GM18505 (cell line): ENCODE results near the gene PI16.
"Not testable (repeated sequence)": the region's sequence is repeated elsewhere in the genome, so short reads cannot be mapped to it uniquely, and the experiment has no call there.

Source experiments
- ATAC-seq: cut with Tn5 transposase; IDR thresholded peaks from one replicate; pipeline ENCODE4 v1.9.1; 2021; ENCODE audit not compliant: unreplicated experiment
- POLR2A ChIP-seq: IDR thresholded peaks from 4 replicates; pipeline ENCODE4 v1.6.1; 2011; ENCODE audit warnings: borderline replicate concordance; ENCODE audit not compliant: insufficient read depth, insufficient read length; ENCODE audit errors: extremely low read depth

The PI16 gene

DNA sequence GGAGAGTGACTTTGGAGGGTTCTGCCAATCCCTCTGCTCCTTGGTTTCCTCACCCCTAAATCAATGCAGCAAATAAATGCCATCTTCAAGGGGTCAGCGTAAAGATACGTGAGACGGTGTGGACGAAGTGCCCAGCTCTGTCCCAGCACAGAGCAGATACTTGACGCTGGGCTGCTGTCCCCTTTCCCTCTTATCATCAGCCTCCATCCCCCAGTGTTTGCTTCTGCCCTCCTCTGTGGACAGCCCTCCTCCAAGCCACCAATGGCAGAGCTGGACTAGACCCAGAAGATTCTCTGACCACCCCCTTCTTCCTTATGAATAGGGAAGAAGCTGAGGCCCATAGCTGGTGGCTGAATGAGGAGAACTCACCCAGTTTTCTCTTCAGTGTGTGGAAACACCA, 17.7 kb upstream of the PI16 start:
- no peak for ATAC-seq

DNA sequence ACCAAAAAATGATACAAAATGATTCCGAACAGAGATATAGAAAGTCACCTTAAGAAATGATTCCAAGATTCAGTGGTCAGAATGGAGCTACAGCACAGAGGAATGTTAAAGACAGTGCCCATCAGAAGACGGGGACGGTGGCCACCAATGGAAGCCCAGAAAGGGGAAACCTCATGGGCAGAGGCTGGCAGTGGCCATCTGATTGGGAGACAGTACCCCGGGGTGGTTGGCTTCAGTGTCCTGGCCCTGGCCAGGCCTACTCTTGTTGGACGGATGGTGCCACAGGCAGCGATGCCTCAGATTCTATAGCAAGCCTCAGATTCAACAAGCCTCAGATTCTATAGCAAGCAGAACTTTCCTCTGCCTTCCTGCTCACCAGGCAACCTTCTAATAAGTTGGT, 16.6 kb upstream of the PI16 start:
- ATAC-seq, result no peak
- no peak for TF ChIP-seq POLR2A

More for the DNA sequence above, 17.7 kb upstream of the PI16 start:
- TF ChIP-seq POLR2A, result no peak

DNA sequence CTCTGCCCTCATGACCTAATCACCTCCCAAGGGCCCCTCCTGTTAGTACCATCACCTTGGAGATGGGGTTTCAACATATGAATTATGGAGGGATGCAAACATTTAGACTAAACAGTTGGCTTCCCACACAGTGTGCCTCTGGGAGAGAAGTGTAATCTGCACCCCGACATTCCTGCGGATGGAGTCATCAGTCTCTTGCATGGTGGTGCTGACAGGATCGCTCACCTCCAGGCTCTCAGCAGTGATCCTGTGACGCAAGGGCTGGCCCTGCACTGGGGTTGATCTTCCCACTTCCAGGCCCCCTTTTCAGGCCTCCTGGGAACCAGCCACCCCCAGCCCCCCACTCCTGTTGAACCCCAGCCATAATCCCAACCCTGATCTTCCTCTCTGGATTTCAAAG, 16.0 kb upstream of the PI16 start:
- no peak for TF ChIP-seq POLR2A
- no peak for ATAC-seq

DNA sequence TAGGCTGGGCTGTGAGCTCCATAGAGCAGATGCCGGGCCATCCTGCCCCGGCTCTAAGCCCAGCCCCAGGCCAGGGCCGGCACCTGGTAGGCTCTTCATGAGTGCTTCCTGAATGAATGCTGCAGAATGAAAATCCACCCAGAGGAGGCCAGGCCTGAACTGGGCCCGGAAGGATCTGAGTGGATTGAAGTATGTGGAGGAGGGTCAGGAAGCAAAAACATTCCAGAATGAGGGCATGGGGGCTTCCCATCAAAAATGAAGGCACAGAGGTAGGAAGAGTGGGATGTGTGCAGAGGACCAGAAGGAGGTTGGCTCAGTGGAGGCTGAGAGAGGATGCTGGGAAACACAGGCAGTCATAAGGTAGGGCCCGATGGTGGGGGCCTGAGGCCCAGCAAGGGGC, 15.5 kb upstream of the PI16 start:
- ATAC-seq, result not testable (repeated sequence)

DNA sequence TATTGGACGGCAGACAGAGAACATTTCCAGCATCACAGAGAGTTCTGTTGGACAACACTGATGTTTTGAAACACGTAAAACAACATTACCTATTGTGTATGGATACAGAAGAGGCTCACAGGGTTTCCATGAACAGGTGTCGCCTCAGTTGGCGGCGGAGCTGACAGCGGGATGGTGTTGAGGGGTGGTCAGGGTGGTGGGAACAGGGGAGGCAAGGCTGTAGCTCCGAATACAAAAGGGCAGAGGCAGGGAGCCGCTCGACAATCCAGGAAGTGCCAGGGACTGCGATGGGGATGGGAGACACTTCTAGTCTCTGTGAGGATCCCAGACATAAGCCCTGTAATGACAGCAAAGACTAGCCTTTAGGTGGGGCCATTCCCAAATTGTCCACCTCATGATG, 14.5 kb upstream of the PI16 start:
- no peak for TF ChIP-seq POLR2A
- no peak for ATAC-seq

DNA sequence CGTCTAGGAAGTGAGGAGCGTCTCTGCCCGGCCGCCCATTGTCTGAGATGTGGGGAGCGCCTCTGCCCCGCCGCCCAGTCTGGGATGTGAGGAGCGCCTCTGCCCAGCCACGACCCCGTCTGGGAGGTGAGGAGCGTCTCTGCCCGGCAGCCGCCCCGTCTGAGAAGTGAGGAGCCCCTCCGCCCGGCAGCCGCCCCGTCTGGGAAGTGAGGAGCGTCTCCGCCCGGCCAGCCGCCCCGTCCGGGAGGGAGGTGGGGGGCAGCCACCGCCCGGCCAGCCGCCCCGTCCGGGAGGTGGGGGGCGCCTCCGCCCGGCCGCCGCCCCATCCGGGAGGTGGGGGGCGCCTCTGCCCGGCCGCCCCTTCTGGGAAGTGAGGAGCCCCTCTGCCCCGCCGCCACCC, 13.0 kb upstream of the PI16 start:
- ATAC-seq, result not testable (repeated sequence)

DNA sequence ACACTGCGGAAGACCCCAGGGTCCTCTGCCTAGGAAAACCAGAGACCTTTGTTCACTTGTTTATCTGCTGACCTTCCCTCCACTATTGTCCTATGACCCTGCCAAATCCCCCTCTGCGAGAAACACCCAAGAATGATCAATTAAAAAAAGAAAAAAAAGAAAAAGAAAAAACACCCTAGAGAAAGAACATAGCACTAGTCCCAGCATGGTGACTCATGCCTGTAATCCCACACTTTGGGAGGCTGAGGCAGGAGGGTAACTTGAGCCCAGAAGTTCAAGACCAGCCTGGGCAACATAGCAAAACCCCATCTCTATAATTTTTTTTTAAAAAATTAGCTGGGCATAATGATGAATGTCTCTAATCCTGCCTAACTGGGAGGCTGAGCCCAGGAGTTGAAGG, 12.2 kb upstream of the PI16 start:
- ATAC-seq, result not testable (repeated sequence)

DNA sequence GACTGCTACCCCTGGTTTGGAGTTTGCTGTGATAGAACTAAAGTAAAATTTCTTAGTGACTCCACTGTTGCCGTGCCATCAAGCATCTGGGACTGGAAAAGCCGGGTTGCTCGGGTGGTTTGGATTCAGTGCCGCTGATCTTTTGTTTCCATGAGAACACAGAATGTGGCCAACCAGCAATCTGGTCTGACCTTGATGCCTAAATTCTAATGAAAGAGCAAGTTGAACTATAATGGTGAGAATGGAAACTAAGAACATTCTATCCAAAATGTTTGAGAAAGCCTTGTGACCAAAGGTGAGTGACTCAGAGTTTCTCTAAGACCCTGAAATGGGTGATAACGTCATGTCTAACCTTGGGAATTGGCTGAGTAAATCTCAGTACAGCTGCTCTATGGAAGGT, 9.9 kb upstream of the PI16 start:
- ATAC-seq, result no peak
- no peak for TF ChIP-seq POLR2A

DNA sequence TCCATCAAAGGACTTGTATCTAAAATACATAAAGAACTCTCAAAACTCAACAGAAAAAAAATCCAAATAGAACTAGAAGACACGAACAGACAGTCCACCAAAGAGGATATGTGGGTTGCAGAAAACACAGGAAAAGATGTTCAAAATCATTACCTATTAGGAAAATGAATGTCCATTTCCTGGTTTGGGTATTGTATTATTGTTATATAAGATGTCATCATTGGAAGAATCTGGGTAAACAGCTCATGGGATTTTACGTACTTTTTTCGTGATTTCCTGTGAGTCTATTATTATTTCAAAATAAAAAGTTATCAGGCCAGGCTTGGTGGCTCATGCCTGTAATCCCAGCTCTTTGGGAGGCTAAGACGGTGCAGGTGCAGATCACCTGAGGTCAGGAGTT, 9.2 kb upstream of the PI16 start:
- TF ChIP-seq POLR2A, result no peak
- no peak for ATAC-seq

DNA sequence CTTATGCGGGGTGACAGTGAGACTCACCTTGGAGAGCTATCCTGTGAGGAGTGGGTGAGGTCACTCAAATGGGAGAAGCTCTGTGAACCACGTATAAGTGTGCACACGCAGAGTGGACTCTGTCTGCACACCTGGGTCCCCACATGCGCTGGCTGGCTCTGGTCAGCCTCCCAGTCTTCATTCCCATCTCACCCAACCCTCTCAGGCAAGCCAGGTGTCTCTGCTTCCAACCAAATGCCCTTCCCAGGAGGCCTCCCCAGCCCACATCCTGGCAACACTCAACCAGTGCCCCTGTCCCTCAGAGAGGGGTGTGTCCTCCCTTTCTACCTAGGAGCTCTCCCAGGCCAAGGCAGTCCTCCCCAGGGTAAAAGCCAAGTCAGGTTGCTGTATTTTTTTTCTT, 8.0 kb upstream of the PI16 start:
- TF ChIP-seq POLR2A, result no peak
- no peak for ATAC-seq

DNA sequence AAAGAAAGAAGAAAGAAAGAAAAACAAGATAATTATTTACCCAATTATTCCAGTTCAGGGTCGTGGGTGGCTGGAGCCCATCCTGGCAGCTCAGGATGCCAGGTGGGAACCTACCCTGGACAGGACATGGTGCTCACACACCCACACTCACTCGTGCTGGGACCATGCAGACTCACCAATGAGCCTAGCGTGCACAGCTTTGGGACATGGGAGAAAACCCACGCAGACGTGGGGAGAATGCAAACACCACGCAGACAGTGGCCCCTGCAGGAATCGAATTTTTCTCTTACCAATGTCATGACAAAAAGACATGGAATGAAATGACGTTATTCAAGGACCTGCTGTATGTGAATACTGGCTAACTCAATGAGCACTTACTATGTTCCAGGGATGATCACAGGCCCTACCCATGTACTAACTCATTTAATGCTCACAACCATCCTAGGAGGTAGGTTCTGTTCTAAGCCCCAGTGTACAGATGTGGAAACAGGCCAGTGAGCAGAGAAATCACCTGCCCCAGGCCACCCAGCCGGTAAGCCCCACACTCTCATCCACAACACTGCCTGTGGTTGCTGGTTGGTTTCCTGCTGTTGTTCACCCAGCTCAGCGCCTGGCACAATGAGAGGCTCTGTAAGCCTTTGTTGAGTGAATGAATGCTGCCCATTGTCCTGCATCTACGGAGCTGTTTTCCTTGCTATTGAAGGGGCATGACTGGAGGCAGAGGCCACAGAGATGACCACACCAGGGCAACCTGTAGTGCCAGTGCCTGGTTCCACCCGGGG, 6.8 kb upstream of the PI16 start:
- ATAC-seq, result no peak
- no peak for TF ChIP-seq POLR2A

DNA sequence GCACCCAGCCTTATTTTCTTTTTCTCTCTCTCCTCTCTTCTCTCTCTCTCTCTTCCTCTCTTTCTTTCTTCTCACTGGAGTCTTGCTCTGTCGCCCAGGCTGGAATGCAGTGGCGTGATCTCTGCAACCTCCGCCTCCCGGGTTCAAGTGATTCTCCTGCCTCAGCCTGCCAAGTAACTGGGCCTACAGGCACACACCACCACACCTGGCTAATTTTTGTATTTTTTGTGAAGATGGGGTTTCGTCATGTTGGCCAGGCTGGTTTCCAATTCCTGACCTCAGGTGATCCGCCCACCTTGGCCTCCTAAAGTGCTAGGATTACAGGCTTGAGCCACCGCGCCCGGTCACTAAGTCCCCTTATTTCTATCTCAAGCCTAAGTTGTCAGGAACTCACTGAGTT, 5.5 kb upstream of the PI16 start:
- not testable (repeated sequence) for ATAC-seq

DNA sequence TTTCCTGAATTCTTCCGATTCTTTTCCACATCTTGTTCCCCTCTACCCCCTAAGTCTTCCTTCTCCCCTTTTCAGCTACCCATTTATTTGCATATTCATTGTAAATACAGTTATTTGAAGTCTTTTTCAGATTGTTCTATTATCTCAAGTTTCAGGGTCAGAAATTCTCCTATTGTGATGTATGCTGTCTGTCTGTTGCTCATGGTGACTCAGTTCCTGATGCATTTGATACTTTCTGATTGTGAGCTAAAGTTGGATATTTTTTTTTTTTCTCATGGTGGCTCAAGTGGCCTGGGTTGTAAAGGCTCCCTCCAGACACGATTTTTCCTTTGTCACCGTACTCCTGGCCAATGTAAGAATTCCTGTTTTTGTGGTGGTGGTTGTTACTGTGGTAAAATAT, 4.9 kb upstream of the PI16 start:
- no peak for ATAC-seq
- no peak for TF ChIP-seq POLR2A

DNA sequence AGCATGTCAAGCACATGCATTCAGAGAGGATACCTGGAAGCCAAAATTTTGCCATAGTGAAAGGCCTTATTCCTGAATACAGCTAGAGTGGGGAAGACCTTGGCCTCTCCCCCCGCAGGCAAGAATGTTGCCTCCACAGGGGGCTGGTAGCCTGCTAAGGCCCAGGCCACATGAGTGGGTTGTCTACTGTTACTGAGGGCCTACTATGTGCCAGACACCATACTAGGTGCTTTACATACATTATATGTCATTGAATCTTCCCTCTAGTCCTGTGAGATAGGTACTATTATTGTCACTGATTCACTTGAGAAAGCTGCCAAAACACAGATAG, 642 bp upstream of the PI16 start:
- ATAC-seq, result no peak
- no peak for TF ChIP-seq POLR2A

DNA sequence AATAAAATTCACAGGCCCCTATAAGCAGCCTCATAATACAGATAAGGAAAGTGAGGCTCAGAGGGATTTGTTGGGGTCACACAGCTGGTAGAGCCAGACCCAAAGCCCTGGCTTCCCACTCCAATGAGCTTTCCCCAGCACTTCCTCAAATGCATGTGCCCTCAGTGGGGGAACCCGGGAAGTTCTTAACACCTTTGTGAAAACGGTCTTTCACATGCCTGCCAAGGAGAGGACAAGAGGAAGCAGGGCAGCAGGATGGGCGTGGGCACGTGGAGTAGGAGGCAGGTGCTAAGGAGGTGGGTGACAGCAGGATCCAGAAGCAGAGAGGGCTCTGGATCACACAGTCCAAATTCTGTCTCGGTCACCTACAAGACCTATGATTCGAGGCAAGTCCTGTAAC, 598 bp downstream of the PI16 start:
- ATAC-seq, result no peak
- no peak for TF ChIP-seq POLR2A
